Breast epithelium (tissue), 3 donors: ENCODE data around the gene MCU.

Experiments used
- POLR2A ChIP-seq: fragments of 450-650 bp; IDR thresholded peaks from one replicate; pipeline ENCODE4 v1.6.1; 2016; ENCODE audit warnings: antibody characterized with exemption, mild to moderate bottlenecking, moderate library complexity
- POLR2AphosphoS5 ChIP-seq, 3 donors: sonication (generic); formaldehyde crosslinking; IDR thresholded peaks; one replicate each; pipeline ENCODE4 v1.6.1; 2017; ENCODE audit warnings: antibody characterized with exemption in 3 of 3
- TF ChIP-seq, protein P1 (sequence below), 3 donors: fragments of 450-650 bp; IDR thresholded peaks; one replicate each; pipeline ENCODE4 v1.5.1; 2016 to 2017; ENCODE audit warnings: antibody characterized with exemption in 3 of 3, mild to moderate bottlenecking in 3 of 3, moderate library complexity in 3 of 3

DNA sequence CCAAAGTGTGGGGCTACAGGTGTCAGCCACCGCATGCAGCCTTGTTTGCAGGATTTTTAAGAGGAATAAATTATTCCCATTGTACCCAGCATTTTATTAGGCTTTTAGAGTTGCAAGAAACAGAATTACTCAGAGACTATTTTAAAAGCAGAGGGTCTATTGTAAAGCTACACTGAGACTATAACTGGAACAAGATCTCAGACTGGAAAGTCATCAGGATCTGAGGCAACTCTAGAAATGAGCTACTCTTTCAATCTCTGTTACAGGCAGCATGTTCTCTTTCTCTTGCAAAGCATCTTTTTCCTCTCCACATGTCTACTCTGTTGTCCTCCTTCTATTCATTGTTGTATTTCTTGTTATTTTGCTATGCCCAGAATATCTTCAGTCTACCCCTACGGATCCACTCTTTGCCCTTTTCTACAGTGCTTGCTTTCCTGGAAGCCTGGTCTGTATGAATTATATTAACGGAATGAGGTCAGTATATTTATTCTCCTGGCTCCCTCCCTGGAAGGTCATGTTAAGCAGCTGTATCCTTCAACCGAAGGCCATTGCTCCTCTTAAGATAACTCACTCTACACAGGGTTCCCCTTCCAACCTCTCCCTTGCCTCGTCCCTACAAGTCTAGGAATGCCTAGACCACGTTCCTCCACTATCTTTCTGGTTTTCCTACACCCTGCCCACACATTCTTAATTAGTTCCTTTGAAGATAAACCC is 38.4 kb upstream of the MCU start:
- TF ChIP-seq, protein P1, sequence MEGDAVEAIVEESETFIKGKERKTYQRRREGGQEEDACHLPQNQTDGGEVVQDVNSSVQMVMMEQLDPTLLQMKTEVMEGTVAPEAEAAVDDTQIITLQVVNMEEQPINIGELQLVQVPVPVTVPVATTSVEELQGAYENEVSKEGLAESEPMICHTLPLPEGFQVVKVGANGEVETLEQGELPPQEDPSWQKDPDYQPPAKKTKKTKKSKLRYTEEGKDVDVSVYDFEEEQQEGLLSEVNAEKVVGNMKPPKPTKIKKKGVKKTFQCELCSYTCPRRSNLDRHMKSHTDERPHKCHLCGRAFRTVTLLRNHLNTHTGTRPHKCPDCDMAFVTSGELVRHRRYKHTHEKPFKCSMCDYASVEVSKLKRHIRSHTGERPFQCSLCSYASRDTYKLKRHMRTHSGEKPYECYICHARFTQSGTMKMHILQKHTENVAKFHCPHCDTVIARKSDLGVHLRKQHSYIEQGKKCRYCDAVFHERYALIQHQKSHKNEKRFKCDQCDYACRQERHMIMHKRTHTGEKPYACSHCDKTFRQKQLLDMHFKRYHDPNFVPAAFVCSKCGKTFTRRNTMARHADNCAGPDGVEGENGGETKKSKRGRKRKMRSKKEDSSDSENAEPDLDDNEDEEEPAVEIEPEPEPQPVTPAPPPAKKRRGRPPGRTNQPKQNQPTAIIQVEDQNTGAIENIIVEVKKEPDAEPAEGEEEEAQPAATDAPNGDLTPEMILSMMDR (IDR thresholded peaks at IDR 0.05): no peak
- TF ChIP-seq POLR2A: no peak
- no peak for TF ChIP-seq POLR2AphosphoS5 (IDR thresholded peaks at IDR 0.05)
